Spleen (tissue), 11 donors: ENCODE measurements around the gene CALCOCO1. TPM values are rescaled to one million over a fixed set of nuclear protein-coding genes. Genes with fewer than 3 reads are reported as not detected.
A peak's percentile ranks its signal among the peaks of the same experiment; 100 is the strongest.

Experiments used
- DNase-seq: peaks from one replicate; pipeline ENCODE4 v3.0.0-alpha.2; 2020
- H3K27ac ChIP-seq, 8 donors: fragments of 200-600 bp; sonication (generic) in 7 of 8; 1 replicate in 4 of 8; 2 replicates in 4 of 8; pipeline versions ENCODE4 v1.5.0 to v1.8.0; 2016 to 2021; ENCODE audit warnings: inconsistent platforms in 4 of 8, mild to moderate bottlenecking in 4 of 8, moderate library complexity in 1 of 8
- H3K27me3 ChIP-seq, 7 donors: fragments of 200-600 bp; sonication (generic) in 6 of 7; replicated peaks in 1 of 7; 1 replicate in 4 of 7; 2 replicates in 3 of 7; pipeline versions ENCODE4 v1.5.0 to v1.8.0; 2016 to 2021; ENCODE audit warnings: inconsistent platforms in 3 of 7, mild to moderate bottlenecking in 1 of 7
- H3K36me3 ChIP-seq, 6 donors: fragments of 200-600 bp; sonication (generic) in 5 of 6; 1 replicate in 4 of 6; 2 replicates in 2 of 6; pipeline versions ENCODE4 v1.5.0 to v1.8.0; 2016 to 2021; ENCODE audit warnings: inconsistent platforms in 2 of 6
- H3K4me1 ChIP-seq, 6 donors: fragments of 200-600 bp; sonication (generic) in 5 of 6; 1 replicate in 3 of 6; 2 replicates in 3 of 6; pipeline versions ENCODE4 v1.5.0 to v1.8.0; 2016 to 2021; ENCODE audit warnings: inconsistent platforms in 3 of 6
- H3K4me3 ChIP-seq, 8 donors: fragments of 200-600 bp; sonication (generic) in 7 of 8; 1 replicate in 4 of 8; 2 replicates in 4 of 8; pipeline versions ENCODE4 v1.5.0 to v1.8.0; 2016 to 2021; ENCODE audit warnings: inconsistent platforms in 4 of 8, mild to moderate bottlenecking in 4 of 8, moderate library complexity in 2 of 8
- H3K9me3 ChIP-seq, 8 donors: fragments of 200-600 bp; sonication (generic) in 7 of 8; 1 replicate in 4 of 8; 2 replicates in 4 of 8; pipeline versions ENCODE4 v1.5.0 to v1.8.0; 2016 to 2021; ENCODE audit warnings: inconsistent platforms in 4 of 8
- CTCF ChIP-seq, 11 experiments: fragments of 200-600 bp in 7 of 11; fragments of 450-650 bp in 4 of 11; sonication (generic) in 4 of 11; IDR thresholded peaks in 8 of 11; conservative IDR thresholded peaks in 3 of 11; 1 replicate in 7 of 11; 2 replicates in 4 of 11; pipeline versions ENCODE4 v1.4.0 to v1.8.0; 2016 to 2021; ENCODE audit warnings: antibody characterized with exemption in 11 of 11, inconsistent platforms in 4 of 11, mild to moderate bottlenecking in 1 of 11
- POLR2A ChIP-seq, 3 donors: fragments of 450-650 bp; IDR thresholded peaks; one replicate each; pipeline ENCODE4 v1.5.1; 2017; ENCODE audit warnings: antibody characterized with exemption in 3 of 3, mild to moderate bottlenecking in 1 of 3
- POLR2AphosphoS5 ChIP-seq, 3 donors: sonication (generic); formaldehyde crosslinking; IDR thresholded peaks; one replicate each; pipeline ENCODE4 v1.5.1; 2017; ENCODE audit warnings: antibody characterized with exemption in 3 of 3
- WGBS, 5 donors: extraction: QIAGEN DNeasy Blood & Tissue Kit in 3 of 5; methylation state at CpG; one replicate each; pipeline versions ENCODE4 v1.1.5 to v1.1.7; 2013 to 2018; 5-methylcytosine and 5-hydroxymethylcytosine counted together
- intact Hi-C: fragments of 100-400 bp; cut with DNase I; formaldehyde crosslinking; loops from one replicate; pipeline ENCODE4 v1.15.0; 2023; ENCODE audit warnings: low total_unique reads
- polyA plus RNA-seq, 3 donors: library from polyadenylated mRNA; stranded (reverse); fragments of 200-250 nt; gene quantifications; one replicate each; pipeline ENCODE4 v1.2.1, GENCODE V29; 2013
- total RNA-seq, 7 donors: library from RNA; depleted of rRNA in 3 of 7; stranded (reverse); fragments of >200 nt in 3 of 7; fragmentation: NEBNext Ultra II Directional in 4 of 7; extraction: Animal tissue kit (Norgen Biotek cat#: 25700) in 4 of 7; gene quantifications; one replicate each; pipeline versions ENCODE4 v1.1.0 to v1.2.1, GENCODE V29; 2016 to 2021
- donor health status: healthy with polysubstance abuse.
- donor health status: DM: no; HTN: no; CAD: no; lungs with moderate emphysema.
- donor health status: DM: no; HTN: no; CAD: no.
- donor health status: Bipolar disorder and iron deficiency.
- donor health status: healthy.
- donor health status: DM: no; HTN: no; CAD: no.
- donor health status: DM: yes; HTN: yes; CAD: no.

The CALCOCO1 gene
- total and polyA plus RNA-seq, 10 donors = 31.0 to 186 (median 120) TPM

- peak within 1 kb of the TSS in 6 of 8 donors; percentile 13 to 74 (median 62) for H3K27ac ChIP-seq
- peak in 2 of 3 donors; percentile 27 to 58 for TF ChIP-seq POLR2AphosphoS5 (IDR thresholded peaks at IDR 0.05)
- no peak for TF ChIP-seq POLR2A (IDR thresholded peaks at IDR 0.05)
- TF ChIP-seq CTCF (IDR thresholded peaks at IDR 0.05 in 8 of 11, conservative IDR thresholded peaks at IDR 0.05 in 3 of 11) = peak in 1 of 11 experiments; percentile 15
- H3K9me3 ChIP-seq = no peaks in the 10 kb centered on the region
- H3K4me3 ChIP-seq = peak within 1 kb of the TSS; percentile 37 to 75 (median 50)
- intact Hi-C loops = no loop called here
- H3K4me1 ChIP-seq = peaks cover 9 to 81% (median 53%) of the 10 kb centered on the region in 6 donors
- DNase-seq = peak; percentile 87
- peaks cover 0 to 86% (median 39%) of the 10 kb centered on the region in 7 donors for H3K27me3 ChIP-seq
- WGBS, 5 donors = 2 to 6% (median 3%) methylated on average over 31 to 76 of the region's 76 CpGs
- H3K36me3 ChIP-seq = no peaks in the 10 kb centered on the region
Measured at GRCh38 chr12:53751336-53752191, 24.3 kb upstream of the CALCOCO1 start, which contains the start of gene CISTR. Gene CISTR (minus strand): TSS chr12:53751979.

- Histone ChIP-seq H3K27ac (peak overlapping the region in 6 of 8 donors; percentile 13 to 74 (median 62)), H3K27me3 (peaks cover 0 to 92% (median 43%) of the 10 kb centered on the region in 7 donors), H3K9me3 (no peaks in the 10 kb centered on the region), H3K4me1 (peaks cover 9 to 81% (median 55%) of the 10 kb centered on the region in 6 donors), H3K36me3 (no peaks in the 10 kb centered on the region), H3K4me3 (peak overlapping the region; percentile 37 to 75 (median 50))
- WGBS, 5 donors = 3 to 9% (median 7%) methylated on average over 24 to 36 of the region's 36 CpGs
- DNase-seq = peak; percentile 82
- intact Hi-C loops = no loop called here
- TF ChIP-seq POLR2A (IDR thresholded peaks at IDR 0.05) (no peak), CTCF (IDR thresholded peaks at IDR 0.05 in 8 of 11, conservative IDR thresholded peaks at IDR 0.05 in 3 of 11) (no peak), POLR2AphosphoS5 (IDR thresholded peaks at IDR 0.05) (no peak)
Measured at GRCh38 chr12:53750812-53751335, 23.6 kb upstream of the CALCOCO1 start.

GRCh38 chr12:53749986-53750811 lies 22.9 kb upstream of the CALCOCO1 start:
- peaks cover 9 to 74% (median 54%) of the 10 kb centered on the region in 6 donors for H3K4me1 ChIP-seq
- TF ChIP-seq CTCF (IDR thresholded peaks at IDR 0.05 in 8 of 11, conservative IDR thresholded peaks at IDR 0.05 in 3 of 11) (no peak), POLR2A (IDR thresholded peaks at IDR 0.05) (no peak), POLR2AphosphoS5 (IDR thresholded peaks at IDR 0.05) (no peak)
- peak overlapping the region in 2 of 8 donors; percentile 56 to 75 for H3K4me3 ChIP-seq
- no peak overlapping the region for H3K27ac ChIP-seq
- peaks cover 0 to 92% (median 43%) of the 10 kb centered on the region in 7 donors for H3K27me3 ChIP-seq
- no peak for DNase-seq
- intact Hi-C loops = no loop called here
- 46 to 68% (median 57%) methylated on average over 10 of the region's 10 CpGs for WGBS, 5 donors
- H3K9me3 ChIP-seq = no peaks in the 10 kb centered on the region
- H3K36me3 ChIP-seq = no peaks in the 10 kb centered on the region
